HepG2 (cell line): ENCODE measurements around the gene EPN2. TPM values are rescaled to one million over a fixed set of nuclear protein-coding genes. Genes with fewer than 3 reads are reported as not detected.

Experiments used
- ATAC-seq: fragments of 200-7000 bp; cut with Tn5 transposase; 3 replicates; pipeline ENCODE4 v1.9.1; 2020; ENCODE audit warnings: mild to moderate bottlenecking, moderate library complexity
- BruUV-seq: library from RNA; stranded (reverse); fragments of 400-500 nt; replicated peaks from 2 replicates; lab custom pipeline; 2021; lab: Mats Ljungman, UMichigan
- CTCF ChIA-PET: fragments of 300-600 bp; formaldehyde crosslinking; extraction: SDS; loops from one replicate; lab custom pipeline; 2021; ENCODE audit warnings: low total read pairs, inconsistent platforms, low intra/inter-chr PET ratio; lab: Yijun Ruan, JAX
- POLR2A ChIA-PET: fragments of 350-600 bp; sonication (Branson Sonifier 250); formaldehyde crosslinking; loops from one replicate; lab custom pipeline; 2020; ENCODE audit warnings: antibody characterized with exemption, inconsistent platforms; lab: Yijun Ruan, JAX
- DNase-seq: peaks from one replicate; pipeline ENCODE4 v3.0.0-alpha.2; 2015; ENCODE audit warnings: low spot score
- FAIRE-seq: peaks from 3 replicates; lab custom pipeline; 2011; peaks lifted over from hg19 to GRCh38; lab: Jason Lieb, UNC
- H2AFZ ChIP-seq: one replicate; pipeline ENCODE4 v1.6.1; 2011; ENCODE audit warnings: low read length, inconsistent platforms
- H3K27ac ChIP-seq: fragments of 300-600 bp; 3 replicates; pipeline ENCODE4 v1.8.0; 2011; ENCODE audit warnings: mixed run types, mild to moderate bottlenecking, mixed read lengths, low read length, inconsistent platforms; ENCODE audit not compliant: insufficient read depth; ENCODE audit errors: extremely low read length
- H3K27me3 ChIP-seq, 2 experiments: fragments of 200-600 bp in 1 of 2; 2 replicates in 1 of 2; 3 replicates in 1 of 2; pipeline versions ENCODE4 v1.6.0 to v1.8.0; 2011; ENCODE audit warnings: low read length in 2 of 2, mild to moderate bottlenecking in 2 of 2, moderate library complexity in 2 of 2, inconsistent platforms in 1 of 2; ENCODE audit not compliant: insufficient read depth in 2 of 2, control insufficient read depth in 1 of 2
- H3K36me3 ChIP-seq, 2 experiments: fragments of 200-600 bp in 1 of 2; replicated peaks in 1 of 2; 2 replicates in 1 of 2; 3 replicates in 1 of 2; pipeline versions ENCODE4 v1.5.1 to v1.8.0; 2011; ENCODE audit warnings: low read length in 2 of 2, inconsistent platforms in 1 of 2; ENCODE audit not compliant: insufficient read depth in 2 of 2, control insufficient read depth in 1 of 2
- H3K4me1 ChIP-seq: 2 replicates; pipeline ENCODE4 v1.5.1; 2012; ENCODE audit warnings: low read length, inconsistent platforms; ENCODE audit not compliant: insufficient read depth
- H3K4me2 ChIP-seq: 2 replicates; pipeline ENCODE4 v1.6.0; 2011; ENCODE audit warnings: low read depth, low read length, inconsistent platforms
- H3K4me3 ChIP-seq, 3 experiments: fragments of 200-600 bp in 1 of 3; sonication (generic), shearing (Covaris generic) in 1 of 3; replicated peaks in 1 of 3; 2 replicates each; pipeline ENCODE4 v1.5.1; 2011 to 2016; ENCODE audit warnings: low read length in 3 of 3, inconsistent platforms in 2 of 3, low read depth in 2 of 3, mild to moderate bottlenecking in 2 of 3, control low read depth in 1 of 3, mixed read lengths in 1 of 3; ENCODE audit not compliant: insufficient read depth in 1 of 3
- H3K79me2 ChIP-seq: one replicate; pipeline ENCODE4 v1.6.1; 2011; ENCODE audit warnings: low read length, inconsistent platforms; ENCODE audit not compliant: insufficient read depth
- H3K9ac ChIP-seq: 2 replicates; pipeline ENCODE4 v1.6.0; 2011; ENCODE audit warnings: mild to moderate bottlenecking, low read depth, low read length, inconsistent platforms; ENCODE audit not compliant: insufficient read depth
- H3K9me3 ChIP-seq: 2 replicates; pipeline ENCODE4 v1.5.1; 2012; ENCODE audit warnings: mild to moderate bottlenecking, low read length
- H4K20me1 ChIP-seq: 2 replicates; pipeline ENCODE4 v1.6.0; 2011; ENCODE audit warnings: inconsistent platforms, mild to moderate bottlenecking, low read length, moderate library complexity; ENCODE audit not compliant: insufficient read depth
- ASH2L ChIP-seq: fragments of 300-600, 200-600 bp; sonication (generic); IDR thresholded peaks from 2 replicates; pipeline ENCODE4 v1.7.0; 2017; ENCODE audit warnings: low read depth, mild to moderate bottlenecking, moderate library complexity, mixed read lengths, low read length; ENCODE audit not compliant: insufficient read length
- RBAK ChIP-seq: sonication (generic); formaldehyde crosslinking; IDR thresholded peaks from 2 replicates; pipeline ENCODE4 v1.5.1; 2020; ENCODE audit warnings: mild to moderate bottlenecking, missing genetic modification reagents
- SALL2 ChIP-seq: sonication (generic); formaldehyde crosslinking; IDR thresholded peaks from 2 replicates; pipeline ENCODE4 v1.8.1; 2023; ENCODE audit warnings: mild to moderate bottlenecking, missing genetic modification reagents, inconsistent platforms
- SRF ChIP-seq: IDR thresholded peaks from 2 replicates; pipeline ENCODE4 v1.6.1; 2011; ENCODE audit warnings: mild to moderate bottlenecking, low read depth, low read length, moderate library complexity
- WGBS: methylation state at CpG from one replicate; pipeline ENCODE4 v1.1.6; 2017; ENCODE audit warnings: low lambda C conversion rate; 5-methylcytosine and 5-hydroxymethylcytosine counted together
- in situ Hi-C: cut with HindIII; loops from 2 replicates; pipeline ENCODE4 v1.10.0; 2017; ENCODE audit warnings: low pct_unique_long_range_greater_than_20kb; ENCODE audit not compliant: extremely low pct_ligation_motif_present
- intact Hi-C: fragments of 100-400 bp; cut with micrococcal nuclease; formaldehyde crosslinking; loops from one replicate; pipeline ENCODE4 v1.10.0; 2022; ENCODE audit not compliant: unreplicated experiment
- polyA plus RNA-seq, 8 experiments: library from polyadenylated mRNA; depleted of rRNA in 3 of 8; stranded (reverse) in 7 of 8; unstranded in 1 of 8; fragments of >200 nt; fragmentation: Illumina TruSeq in 4 of 8; extraction: Trizol in 4 of 8; gene quantifications; 2 replicates each; pipeline versions ENCODE4 v1.2.1 to v1.2.3, GENCODE V29; 2011 to 2016; ENCODE audit warnings: low read depth in 4 of 8, missing spikeins in 1 of 8, mixed read lengths in 1 of 8; ENCODE audit not compliant: insufficient read depth in 1 of 8
- total RNA-seq, 5 experiments: library from RNA; depleted of rRNA; stranded (reverse); fragments of >200 nt; fragmentation: Illumina TruSeq; extraction: Trizol; gene quantifications; 2 replicates each; pipeline ENCODE4 v1.2.3, GENCODE V29; 2016; ENCODE audit warnings: low read depth in 1 of 5

EPN2 gene
- total and polyA plus RNA-seq, 2 of the 13 experiments (the other 11 are each of a cell fraction or from before 2014, with no cell fraction given) = 7.8 to 19.2 TPM

DNA sequence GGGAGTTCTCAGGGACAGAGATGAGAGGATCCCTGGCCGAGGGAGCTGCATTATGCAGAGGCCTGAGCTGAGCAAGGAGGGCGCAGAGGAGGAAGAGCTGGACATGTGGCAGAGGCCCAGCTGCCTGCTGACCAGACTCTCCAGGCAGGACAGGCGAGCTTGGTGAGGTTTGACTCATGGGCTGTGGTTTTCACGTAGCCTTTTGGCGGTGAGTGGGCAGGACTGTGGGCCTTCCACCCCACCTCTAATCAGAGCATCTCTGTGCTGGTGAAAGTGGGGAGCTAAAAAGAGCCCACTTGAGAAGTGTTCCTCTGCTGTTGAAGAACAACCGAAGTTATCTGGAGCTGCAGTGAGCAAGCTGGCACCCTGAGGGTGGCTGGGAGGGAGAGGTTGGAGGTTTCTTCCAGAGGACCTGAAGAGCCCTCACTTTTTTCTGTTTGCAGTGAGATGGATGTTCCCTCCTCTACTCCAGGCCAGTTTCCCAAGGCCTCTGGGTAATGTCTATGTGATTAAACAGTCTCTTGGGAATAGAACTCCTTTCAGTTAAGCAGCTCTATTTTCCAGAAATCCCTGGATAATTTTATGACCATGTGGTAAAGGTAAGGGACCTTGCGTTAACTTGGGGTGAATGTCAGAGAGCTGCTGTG, 11.9 kb downstream of the EPN2 start:
- POLR2A ChIA-PET = interaction anchor here (1.3 kb wide), 1 partner anchor 11 kb away, joined by 3 read pairs; no protein-coding TSS in a partner anchor
- H3K79me2 ChIP-seq = peaks cover 31% of the 10 kb centered on the region
- intact Hi-C loops (no loop called here), in situ Hi-C loops (no loop called here)
- ATAC-seq = no peak
- peaks cover 6% of the 10 kb centered on the region for H4K20me1 ChIP-seq
- no peaks in the 10 kb centered on the region for H3K27me3 ChIP-seq
- no peaks in the 10 kb centered on the region for H3K9me3 ChIP-seq
- no peak overlapping the region for H3K27ac ChIP-seq
- no peak overlapping the region for H2AFZ ChIP-seq
- BruUV-seq = no TSS peak
- WGBS = 98% methylated on average over 7 of the region's 7 CpGs
- no peak for DNase-seq
- 0 out of 2 replicates have a peak, but pooled peaks cover 10% of the 10 kb centered on the region for H3K4me1 ChIP-seq
- CTCF ChIA-PET = no interaction called here
- H3K36me3 ChIP-seq = peaks cover 0 to 4% of the 10 kb centered on the region in 2 experiments; a peak in 2 of 5 replicates
- no peak overlapping the region for H3K4me3 ChIP-seq
- no peak overlapping the region for H3K4me2 ChIP-seq
- FAIRE-seq = no peak
- TF ChIP-seq RBAK (CRISPR knock-in tag) (no peak), ASH2L (no peak), SALL2 (no peak)
- no peak overlapping the region for H3K9ac ChIP-seq

DNA sequence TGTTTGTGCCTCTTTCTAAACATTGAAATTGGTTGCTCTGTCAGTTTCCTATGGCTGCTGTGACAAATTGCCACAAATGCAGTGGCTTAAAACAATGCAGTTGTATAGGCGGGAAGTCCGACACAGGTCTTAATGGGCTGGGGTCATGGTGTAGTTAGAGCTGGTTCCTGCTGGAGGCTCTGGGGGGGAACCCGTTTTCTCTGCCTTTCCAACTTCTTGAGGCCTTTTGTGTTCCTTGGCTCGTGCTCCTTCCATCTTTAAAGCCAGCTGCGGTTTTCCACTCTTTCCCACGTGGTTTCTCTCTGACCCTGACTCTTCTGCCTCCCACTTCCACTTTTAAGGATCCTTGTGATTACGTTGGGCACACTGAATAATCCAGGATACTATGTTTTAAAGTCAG, 12.5 kb downstream of the EPN2 start:
- 96% methylated on average over 7 of the region's 7 CpGs for WGBS
- FAIRE-seq (no peak), DNase-seq (no peak)
- Histone ChIP-seq H3K36me3 (peaks cover 0 to 2% of the 10 kb centered on the region in 2 experiments; a peak in 2 of 5 replicates), H3K4me2 (no peak overlapping the region), H3K79me2 (peaks cover 30% of the 10 kb centered on the region), H3K4me1 (0 out of 2 replicates have a peak, but pooled peaks cover 10% of the 10 kb centered on the region), H3K27ac (no peak overlapping the region)
- no peak for TF ChIP-seq SRF
- TF ChIP-seq, all 625 proteins: peak for 0
- Histone ChIP-seq H3K9me3 (no peaks in the 10 kb centered on the region), H3K9ac (no peak overlapping the region), H3K27me3 (no peaks in the 10 kb centered on the region), H4K20me1 (peaks cover 6% of the 10 kb centered on the region), H3K4me3 (no peak overlapping the region), H2AFZ (no peak overlapping the region)
- intact Hi-C loops = no loop called here
- POLR2A ChIA-PET = interaction anchor here (1.3 kb wide), 1 partner anchor 12 kb away, joined by 3 read pairs; no protein-coding TSS in a partner anchor
- CTCF ChIA-PET = no interaction called here
- no peak for ATAC-seq
- in situ Hi-C loops = no loop called here
- no TSS peak for BruUV-seq
